B cell (primary cell): ENCODE data around the gene TBC1D22A. TPM values are rescaled to one million over a fixed set of nuclear protein-coding genes. Genes with fewer than 3 reads are reported as not detected.

ENCODE experiments used
- ATAC-seq: fragments of 200-7000 bp; cut with Tn5 transposase; one replicate; pipeline ENCODE4 v1.10.0; 2021; ENCODE audit warnings: low read depth, mild to moderate bottlenecking, moderate number of reproducible peaks, moderate library complexity
- CTCF ChIA-PET: fragments of 350-600 bp; sonication (Branson Sonifier 250); formaldehyde crosslinking; loops from one replicate; lab custom pipeline; 2021; ENCODE audit warnings: antibody characterized with exemption, inconsistent platforms; lab: Charles Lee
- POLR2A ChIA-PET: fragments of 350-600 bp; sonication (Branson Sonifier 250); formaldehyde crosslinking; loops from one replicate; lab custom pipeline; 2021; ENCODE audit warnings: antibody characterized with exemption; lab: Charles Lee
- DNase-seq: peaks from one replicate; pipeline ENCODE4 v3.0.0; 2013
- H2AFZ ChIP-seq: 2 replicates; pipeline ENCODE4 v1.6.1; 2012; ENCODE audit warnings: mild to moderate bottlenecking, low read depth, low read length; ENCODE audit not compliant: insufficient read depth, poor library complexity, severe bottlenecking
- H3K27ac ChIP-seq, 2 donors: 1 replicate in 1 of 2; 2 replicates in 1 of 2; pipeline ENCODE4 v1.5.1; 2012 to 2013; ENCODE audit warnings: low read length in 2 of 2, mild to moderate bottlenecking in 2 of 2, moderate library complexity in 1 of 2
- H3K27me3 ChIP-seq, 4 experiments: fragments of 200-600 bp in 1 of 4; sonication (generic) in 1 of 4; replicated peaks in 1 of 4; 1 replicate in 2 of 4; 2 replicates in 2 of 4; pipeline versions ENCODE4 v1.6.1 to v1.7.0; 2013 to 2016; ENCODE audit warnings: low read length in 3 of 4, mild to moderate bottlenecking in 2 of 4, mixed read lengths in 1 of 4, moderate library complexity in 1 of 4; ENCODE audit not compliant: insufficient read depth in 4 of 4, control insufficient read depth in 3 of 4; ENCODE audit errors: control extremely low read depth in 1 of 4
- H3K36me3 ChIP-seq, 2 experiments: replicated peaks in 1 of 2; 1 replicate in 1 of 2; 2 replicates in 1 of 2; pipeline versions ENCODE4 v1.6.1 to v1.7.1; 2013; ENCODE audit warnings: low read length in 1 of 2; ENCODE audit not compliant: insufficient read depth in 2 of 2, control insufficient read depth in 1 of 2; ENCODE audit errors: control extremely low read depth in 1 of 2, extremely low read depth in 1 of 2
- H3K4me1 ChIP-seq, 2 donors: fragments of 200-600 bp in 1 of 2; sonication (generic) in 1 of 2; 1 replicate in 1 of 2; 2 replicates in 1 of 2; pipeline versions ENCODE4 v1.5.1 to v1.6.1; 2013 to 2017; ENCODE audit warnings: low read length in 2 of 2; ENCODE audit not compliant: control insufficient read depth in 2 of 2, insufficient read depth in 2 of 2
- H3K4me2 ChIP-seq: replicated peaks from 2 replicates; pipeline ENCODE3; 2012; ENCODE audit warnings: mild to moderate bottlenecking, low read depth, low read length; ENCODE audit not compliant: poor library complexity, severe bottlenecking
- H3K4me3 ChIP-seq, 5 experiments: fragments of 200-600 bp in 1 of 5; sonication (generic) in 1 of 5; 1 replicate in 3 of 5; 2 replicates in 2 of 5; pipeline versions ENCODE4 v1.5.1 to v1.7.0; 2011 to 2016; ENCODE audit warnings: low read length in 4 of 5, mild to moderate bottlenecking in 4 of 5, low read depth in 2 of 5, control low read depth in 1 of 5, moderate library complexity in 1 of 5; ENCODE audit not compliant: insufficient read depth in 1 of 5; ENCODE audit errors: control extremely low read depth in 1 of 5, extremely low read depth in 1 of 5
- H3K79me2 ChIP-seq: fragments of 200-600 bp; sonication (generic); one replicate; pipeline ENCODE4 v1.6.0; 2016; ENCODE audit warnings: low read length; ENCODE audit not compliant: control insufficient read depth, insufficient read depth
- H3K9ac ChIP-seq: fragments of 200-600 bp; sonication (generic); 2 replicates; pipeline ENCODE4 v1.6.1; 2017; ENCODE audit warnings: mild to moderate bottlenecking, low read length, moderate library complexity
- H3K9me3 ChIP-seq, 3 donors: one replicate each; pipeline versions ENCODE4 v1.6.1 to v1.7.1; 2013; ENCODE audit warnings: low read length in 2 of 3; ENCODE audit not compliant: control insufficient read depth in 2 of 3, insufficient read depth in 1 of 3; ENCODE audit errors: control extremely low read depth in 1 of 3
- H4K20me1 ChIP-seq: 2 replicates; pipeline ENCODE4 v1.6.0; 2012; ENCODE audit warnings: mild to moderate bottlenecking, low read length; ENCODE audit not compliant: insufficient read depth, control insufficient read depth, poor library complexity, severe bottlenecking
- H3K27ac Mint-ChIP-seq: one replicate; pipeline ENCODE4 v1.8.0; 2021; ENCODE audit warnings: mixed read lengths
- H3K27me3 Mint-ChIP-seq: one replicate; pipeline ENCODE4 v1.8.0; 2021; ENCODE audit warnings: mixed read lengths
- H3K4me1 Mint-ChIP-seq: one replicate; pipeline ENCODE4 v1.8.0; 2021; ENCODE audit warnings: mixed read lengths
- H3K4me3 Mint-ChIP-seq: one replicate; pipeline ENCODE4 v1.8.0; 2021; ENCODE audit warnings: mixed read lengths
- H3K9me3 Mint-ChIP-seq: one replicate; pipeline ENCODE4 v1.8.0; 2022; ENCODE audit warnings: mixed read lengths; ENCODE audit not compliant: insufficient read depth
- CTCF ChIP-seq: fragments of 200-600 bp; IDR thresholded peaks from one replicate; pipeline ENCODE4 v1.8.0; 2022; ENCODE audit warnings: antibody characterized with exemption, mild to moderate bottlenecking
- EZH2 ChIP-seq: IDR thresholded peaks from 2 replicates; pipeline ENCODE4 v1.6.1; 2012; ENCODE audit warnings: borderline replicate concordance, low read depth, mild to moderate bottlenecking, moderate library complexity, low read length; ENCODE audit not compliant: insufficient read depth, poor library complexity, severe bottlenecking
- WGBS: methylation state at CpG from one replicate; pipeline ENCODE4 v1.1.5; 2013; ENCODE audit warnings: missing lambda C conversion rate; ENCODE audit not compliant: insufficient coverage; 5-methylcytosine and 5-hydroxymethylcytosine counted together
- intact Hi-C: fragments of 100-400 bp; cut with micrococcal nuclease; formaldehyde crosslinking; loops from one replicate; pipeline ENCODE4 v1.10.0; 2022
- polyA plus RNA-seq: library from polyadenylated mRNA; depleted of rRNA; stranded (reverse); fragments of >200 nt; gene quantifications from 2 replicates; pipeline ENCODE4 v1.2.3, GENCODE V29; 2012
- total RNA-seq, 2 donors: library from RNA; stranded (reverse); fragments of 120-200 nt in 1 of 2; gene quantifications; 1 replicate in 1 of 2; 2 replicates in 1 of 2; pipeline versions ENCODE4 v1.2.3 to v1.2.4, GENCODE V29; 2013 to 2022

The TBC1D22A gene
- total and polyA plus RNA-seq, 2 donors (not counting 1 experiment from before 2014, with no cell fraction given), result 73.8 to 128 TPM

GRCh38 chr22:46911346-46911745 is 148.9 kb downstream of the TBC1D22A start:
- 94% methylated on average over 4 of the region's 10 CpGs for WGBS
- peaks cover 3 to 68% of the 10 kb centered on the region in 2 experiments for H3K36me3 ChIP-seq
- H3K27me3 ChIP-seq, result no peaks in the 10 kb centered on the region
- H3K4me3 ChIP-seq, result no peak overlapping the region
- no peak overlapping the region for H3K27ac ChIP-seq
- no peaks in the 10 kb centered on the region for H3K9me3 ChIP-seq
- peaks cover 75% of the 10 kb centered on the region for H4K20me1 ChIP-seq
- Mint-ChIP-seq H3K9me3 (no peaks in the 10 kb centered on the region), H3K27ac (no peak overlapping the region), H3K4me1 (peaks cover 10% of the 10 kb centered on the region), H3K4me3 (no peak overlapping the region), H3K27me3 (no peaks in the 10 kb centered on the region)
- DNase-seq, result no peak
- ATAC-seq, result no peak
- CTCF ChIA-PET, result interaction anchor here (1.0 kb wide), 1 partner anchor 153 kb away, joined by 3 read pairs; no protein-coding TSS in a partner anchor
- H3K9ac ChIP-seq, result no peak overlapping the region
- H3K79me2 ChIP-seq, result peaks cover 86% of the 10 kb centered on the region
- POLR2A ChIA-PET, result no interaction called here
- H2AFZ ChIP-seq, result no peak overlapping the region
- intact Hi-C loops, result no loop called here
- H3K4me1 ChIP-seq, result no peaks in the 10 kb centered on the region
- TF ChIP-seq CTCF (no peak), EZH2 (no peak)
- H3K4me2 ChIP-seq, result no peak overlapping the region

GRCh38 chr22:46913351-46913750 is 150.9 kb downstream of the TBC1D22A start:
- no peak for DNase-seq
- CTCF ChIA-PET, result no interaction called here
- POLR2A ChIA-PET, result no interaction called here
- no peak for TF ChIP-seq EZH2
- no peaks in the 10 kb centered on the region for H3K4me1 ChIP-seq
- Mint-ChIP-seq H3K4me1 (peaks cover 5% of the 10 kb centered on the region), H3K9me3 (no peaks in the 10 kb centered on the region), H3K27me3 (no peaks in the 10 kb centered on the region), H3K27ac (no peak overlapping the region), H3K4me3 (no peak overlapping the region)
- H3K27me3 ChIP-seq, result no peaks in the 10 kb centered on the region
- no peak overlapping the region for H2AFZ ChIP-seq
- intact Hi-C loops, result no loop called here
- peaks cover 75% of the 10 kb centered on the region for H4K20me1 ChIP-seq
- H3K27ac ChIP-seq, result no peak overlapping the region
- peaks cover 4 to 67% of the 10 kb centered on the region in 2 experiments for H3K36me3 ChIP-seq
- peaks cover 83% of the 10 kb centered on the region for H3K79me2 ChIP-seq
- 96% methylated on average over 2 of the region's 3 CpGs for WGBS
- H3K9me3 ChIP-seq, result no peaks in the 10 kb centered on the region
- H3K4me2 ChIP-seq, result no peak overlapping the region
- ATAC-seq, result no peak
- H3K4me3 ChIP-seq, result no peak overlapping the region
- H3K9ac ChIP-seq, result no peak overlapping the region
